K562 (cell line): ENCODE data around the gene PRKAR2B. TPM values are rescaled to one million over a fixed set of nuclear protein-coding genes. Genes with fewer than 3 reads are reported as not detected.

ENCODE experiments used
- ATAC-seq: fragments of 200-7000 bp; cut with Tn5 transposase; 3 replicates; pipeline ENCODE4 v1.9.1; 2020; ENCODE audit warnings: moderate library complexity
- BruUV-seq: library from RNA; stranded (reverse); fragments of 400-500 nt; replicated peaks from 2 replicates; lab custom pipeline; 2021; lab: Mats Ljungman, UMichigan
- CTCF ChIA-PET: fragments of 300-600 bp; formaldehyde crosslinking; extraction: SDS; loops from one replicate; lab custom pipeline; 2021; ENCODE audit warnings: low intra/inter-chr PET ratio; lab: Yijun Ruan, JAX
- POLR2A ChIA-PET: fragments of 300-600, 350-650 bp; sonication (Branson Sonifier 250); formaldehyde crosslinking; extraction: SDS; loops from one replicate; lab custom pipeline; 2021; ENCODE audit warnings: antibody characterized with exemption, inconsistent platforms; lab: Yijun Ruan, JAX
- DNase-seq, 4 experiments: peaks; one replicate each; pipeline versions ENCODE4 v3.0.0 to v3.0.0-alpha.2; 2011 to 2018; ENCODE audit warnings: low spot score in 3 of 4, mixed read lengths in 3 of 4; ENCODE audit errors: extremely low read depth in 1 of 4
- FAIRE-seq: peaks from 2 replicates; lab custom pipeline; 2011; peaks lifted over from hg19 to GRCh38; lab: Jason Lieb, UNC
- H2AFZ ChIP-seq: 2 replicates; pipeline ENCODE4 v1.6.0; 2011; ENCODE audit warnings: low read depth, low read length, control low read depth, inconsistent platforms
- H3K27ac ChIP-seq: fragments of 200-600 bp; 3 replicates; pipeline ENCODE4 v1.8.0; 2011; ENCODE audit warnings: low read depth, mild to moderate bottlenecking, control low read depth, inconsistent platforms, low read length, moderate library complexity, mixed read lengths; ENCODE audit errors: extremely low read depth
- H3K27me3 ChIP-seq, 2 experiments: fragments of 300-600 bp in 1 of 2; 2 replicates in 1 of 2; 3 replicates in 1 of 2; pipeline versions ENCODE4 v1.6.0 to v1.8.0; 2011; ENCODE audit warnings: inconsistent platforms in 2 of 2, low read length in 2 of 2, mild to moderate bottlenecking in 1 of 2, mixed read lengths in 1 of 2, moderate library complexity in 1 of 2; ENCODE audit not compliant: control insufficient read depth in 2 of 2, insufficient read depth in 2 of 2
- H3K36me3 ChIP-seq: fragments of 300-600 bp; 3 replicates; pipeline ENCODE4 v1.8.0; 2011; ENCODE audit warnings: mild to moderate bottlenecking, low read length, inconsistent platforms; ENCODE audit not compliant: control insufficient read depth, insufficient read depth
- H3K4me1 ChIP-seq, 2 experiments: fragments of 200-600 bp in 1 of 2; replicated peaks in 1 of 2; 2 replicates in 1 of 2; 3 replicates in 1 of 2; pipeline versions ENCODE4 v1.5.1 to v1.8.0; 2011; ENCODE audit warnings: inconsistent platforms in 2 of 2, low read length in 2 of 2, mild to moderate bottlenecking in 1 of 2, mixed read lengths in 1 of 2, moderate library complexity in 1 of 2; ENCODE audit not compliant: control insufficient read depth in 2 of 2, insufficient read depth in 2 of 2
- H3K4me2 ChIP-seq: 2 replicates; pipeline ENCODE4 v1.6.1; 2011; ENCODE audit warnings: low read length, control low read depth, inconsistent platforms, mixed read lengths; ENCODE audit not compliant: insufficient read depth
- H3K4me3 ChIP-seq: fragments of 200-600 bp; sonication (generic), shearing (Covaris generic); 2 replicates; pipeline ENCODE4 v1.5.1; 2016; ENCODE audit warnings: control low read depth, inconsistent platforms
- H3K79me2 ChIP-seq: fragments of 200-600 bp; 3 replicates; pipeline ENCODE4 v1.8.0; 2011; ENCODE audit warnings: low read length, inconsistent platforms; ENCODE audit not compliant: control insufficient read depth, insufficient read depth
- H3K9ac ChIP-seq, 2 experiments: 2 replicates each; pipeline versions ENCODE4 v1.6.0 to v1.6.1; 2011; ENCODE audit warnings: low read depth in 2 of 2, low read length in 2 of 2, control low read depth in 1 of 2, inconsistent platforms in 1 of 2, mild to moderate bottlenecking in 1 of 2, mixed read lengths in 1 of 2; ENCODE audit not compliant: insufficient read depth in 1 of 2
- H3K9me1 ChIP-seq: one replicate; pipeline ENCODE4 v1.6.0; 2011; ENCODE audit warnings: inconsistent platforms, mild to moderate bottlenecking, low read length, moderate library complexity; ENCODE audit not compliant: control insufficient read depth, insufficient read depth
- H3K9me3 ChIP-seq: replicated peaks from 2 replicates; pipeline ENCODE4 v1.5.1; 2011; ENCODE audit warnings: low read depth, low read length, inconsistent platforms; ENCODE audit not compliant: control insufficient read depth, insufficient read depth
- H4K20me1 ChIP-seq: replicated peaks from 2 replicates; pipeline ENCODE4 v1.6.1; 2011; ENCODE audit warnings: low read length, inconsistent platforms, mixed read lengths; ENCODE audit not compliant: control insufficient read depth, insufficient read depth
- MLLT1 ChIP-seq, 2 experiments: fragments of 450-650 bp; IDR thresholded peaks; 2 replicates each; pipeline ENCODE4 v1.6.1; 2016
- RBM22 ChIP-seq: fragments of 200-400 bp; formaldehyde crosslinking; IDR thresholded peaks from 2 replicates; pipeline ENCODE4 v1.6.1; 2018; ENCODE audit warnings: low read length, low read depth; ENCODE audit not compliant: poor library complexity, severe bottlenecking
- TAF9B ChIP-seq: fragments of 450-650 bp; IDR thresholded peaks from 2 replicates; pipeline ENCODE4 v1.6.1; 2018; ENCODE audit warnings: mild to moderate bottlenecking; ENCODE audit not compliant: partially characterized antibody
- ZNF143 ChIP-seq: sonication (generic); formaldehyde crosslinking; IDR thresholded peaks from 2 replicates; pipeline ENCODE4 v1.9.0; 2022; ENCODE audit warnings: mild to moderate bottlenecking, missing genetic modification reagents
- WGBS: fragments of 100-300 bp; shearing (Covaris generic); methylation state at CpG from one replicate; pipeline ENCODE4 v1.1.6; 2016; ENCODE audit warnings: low coverage, mixed read lengths; ENCODE audit not compliant: insufficient coverage; ENCODE audit errors: missing lambda C conversion rate; 5-methylcytosine and 5-hydroxymethylcytosine counted together
- in situ Hi-C: fragments of 300-500 bp; cut with MboI; formaldehyde crosslinking; loops from 4 replicates; pipeline ENCODE4 v1.15.0; 2018; ENCODE audit warnings: inconsistent platforms, mixed read lengths
- intact Hi-C: fragments of 100-400 bp; cut with micrococcal nuclease; formaldehyde crosslinking; loops from 2 replicates; pipeline ENCODE4 v1.14.2; 2022
- polyA plus RNA-seq, 8 experiments: library from polyadenylated mRNA; depleted of rRNA in 4 of 8; stranded (reverse) in 5 of 8; unstranded in 3 of 8; fragments of >200 nt; fragmentation: Nextera tagmentation in 2 of 8; fragmentation: Illumina TruSeq in 1 of 8; extraction: Ambion mirVana in 2 of 8; extraction: Trizol in 1 of 8; gene quantifications; 2 replicates each; pipeline versions ENCODE4 v1.2.1 to v1.2.3, GENCODE V29; 2011 to 2014; ENCODE audit warnings: inconsistent platforms in 1 of 8, missing spikeins in 1 of 8
- total RNA-seq, 7 experiments: library from RNA; depleted of rRNA in 6 of 7; stranded (reverse); fragments of >200 nt in 6 of 7; fragmentation: Illumina TruSeq in 2 of 7; extraction: Trizol in 2 of 7; gene quantifications; 2 replicates each; pipeline versions ENCODE4 v1.2.1 to v1.2.3, GENCODE V29; 2011 to 2021; ENCODE audit warnings: low replicate concordance in 1 of 7

Gene PRKAR2B
- total and polyA plus RNA-seq, 9 of the 15 experiments (the other 6 are each of a cell fraction or from before 2014, with no cell fraction given): 59.0 to 173 (median 129) TPM

- no peak overlapping the region for H2AFZ ChIP-seq
- no peak overlapping the region; the same call in 2 of the 3 replicates for H3K27ac ChIP-seq
- CTCF ChIA-PET: interaction anchor here (1.6 to 8.0 kb wide), 4 partner anchors 72 to 358 kb away, joined by 3 to 188 read pairs (median 40); no protein-coding TSS in a partner anchor
- no peak for ATAC-seq
- POLR2A ChIA-PET: interaction anchor here (1.0 to 2.2 kb wide), 5 partner anchors 12 to 204 kb away, joined by 3 to 13 read pairs (median 4); partner anchors contain the start of gene HBP1
- intact Hi-C loops (loop anchor here (2.0 kb wide), 1 partner anchor 73 kb away; no protein-coding TSS in a partner anchor), in situ Hi-C loops (no loop called here)
- H3K9me1 ChIP-seq: no peaks in the 10 kb centered on the region
- 0 out of 2 replicates have a peak, but pooled peaks cover 3% of the 10 kb centered on the region for H4K20me1 ChIP-seq
- no peak for FAIRE-seq
- no peak overlapping the region for H3K4me2 ChIP-seq
- peaks cover 5% of the 10 kb centered on the region; the same call in 2 of the 3 replicates for H3K79me2 ChIP-seq
- DNase-seq: no peak
- no peaks in the 10 kb centered on the region for H3K9me3 ChIP-seq
- no peaks in the 10 kb centered on the region for H3K4me1 ChIP-seq
- no TSS peak for BruUV-seq
- no peak overlapping the region for H3K4me3 ChIP-seq
- H3K27me3 ChIP-seq: no peaks in the 10 kb centered on the region
- no peak overlapping the region for H3K9ac ChIP-seq
- WGBS: 92% methylated on average over 7 of the region's 7 CpGs
- H3K36me3 ChIP-seq: peaks cover 83% of the 10 kb centered on the region
- TF ChIP-seq ZNF143 (CRISPR knock-in tag) (0 out of 2 replicates have a peak, but pooled peaks have one; percentile 37), MLLT1 (IDR thresholded peaks at IDR 0.05) (no peak), RBM22 (peak; percentile 13), TAF9B (no peak)
Observed at GRCh38 chr7:107151538-107151937, 107.0 kb downstream of the PRKAR2B start.
